OCI-M1 (cell line): ENCODE results near the gene BEND7.
"Not testable (repeated sequence)": the region's sequence is repeated elsewhere in the genome, so short reads cannot be mapped to it uniquely, and the experiment has no call there.

Experiments used
- DNase-seq: peaks from one replicate; lab custom pipeline; 2025; lab: John Stamatoyannopoulos, UW

Gene BEND7

DNA sequence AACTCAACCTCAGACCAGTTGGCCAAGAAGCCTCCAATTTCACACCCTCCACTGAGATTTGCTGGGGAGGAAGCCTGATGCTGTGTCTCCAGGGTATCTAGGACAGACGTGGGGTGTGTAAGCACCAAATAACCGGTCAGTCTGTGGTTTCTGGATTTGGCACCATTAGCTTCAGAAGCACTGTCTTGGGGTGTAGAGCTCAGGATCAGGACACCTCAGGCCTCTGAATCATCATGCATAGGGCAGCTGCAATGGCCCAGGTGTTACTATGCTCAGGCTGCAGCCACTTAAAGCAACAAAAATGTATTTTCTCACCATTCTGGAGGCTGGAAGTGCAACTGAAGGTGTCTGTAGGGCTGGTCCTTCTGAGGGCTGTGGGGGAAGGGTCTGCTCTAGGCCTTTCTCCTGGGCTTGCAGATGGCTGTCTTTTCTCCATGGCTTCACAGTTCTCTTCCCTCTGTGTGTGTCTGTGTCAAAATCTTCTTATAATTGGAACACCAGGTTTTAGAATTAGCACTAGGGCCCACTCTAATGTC is 107.4 kb downstream of the BEND7 start:
- no peak for DNase-seq

DNA sequence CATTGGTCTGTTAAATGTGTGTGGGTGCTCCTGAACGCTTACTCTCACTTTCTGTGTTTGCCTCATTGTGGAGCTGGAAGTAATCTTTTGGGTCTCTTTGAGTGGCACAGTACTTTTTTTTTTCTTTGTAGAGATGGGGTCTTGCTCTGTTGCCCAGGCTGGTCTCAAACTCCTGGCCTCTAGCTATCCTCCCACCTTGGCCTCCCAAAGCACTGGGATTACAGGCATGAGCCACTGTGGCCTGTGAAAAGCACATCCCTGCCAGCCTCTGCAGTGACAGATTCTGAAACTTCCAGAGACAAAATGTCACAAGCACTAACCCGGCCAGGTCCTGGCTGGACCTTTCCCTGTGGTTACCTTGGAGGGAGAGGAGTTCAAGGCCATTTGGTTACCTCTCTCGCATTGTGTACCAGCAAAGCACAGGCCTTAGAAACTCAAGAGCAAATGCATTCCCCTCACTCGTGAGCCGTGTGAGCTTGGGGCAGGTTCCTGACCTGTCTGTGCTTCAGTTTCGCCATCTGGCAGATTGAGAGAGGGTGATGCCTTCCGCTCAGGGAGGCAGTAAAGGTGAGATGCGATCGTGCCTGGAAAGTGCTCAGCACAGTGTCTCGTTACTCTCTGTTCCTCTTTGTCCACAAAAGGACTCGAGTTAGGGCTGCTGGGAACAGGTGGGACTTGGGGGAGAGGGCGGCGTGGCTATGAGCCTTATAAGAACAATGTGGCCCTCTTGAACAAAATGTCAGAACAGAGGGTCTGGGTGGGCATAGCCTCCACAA is 108.1 kb downstream of the BEND7 start:
- no peak for DNase-seq

DNA sequence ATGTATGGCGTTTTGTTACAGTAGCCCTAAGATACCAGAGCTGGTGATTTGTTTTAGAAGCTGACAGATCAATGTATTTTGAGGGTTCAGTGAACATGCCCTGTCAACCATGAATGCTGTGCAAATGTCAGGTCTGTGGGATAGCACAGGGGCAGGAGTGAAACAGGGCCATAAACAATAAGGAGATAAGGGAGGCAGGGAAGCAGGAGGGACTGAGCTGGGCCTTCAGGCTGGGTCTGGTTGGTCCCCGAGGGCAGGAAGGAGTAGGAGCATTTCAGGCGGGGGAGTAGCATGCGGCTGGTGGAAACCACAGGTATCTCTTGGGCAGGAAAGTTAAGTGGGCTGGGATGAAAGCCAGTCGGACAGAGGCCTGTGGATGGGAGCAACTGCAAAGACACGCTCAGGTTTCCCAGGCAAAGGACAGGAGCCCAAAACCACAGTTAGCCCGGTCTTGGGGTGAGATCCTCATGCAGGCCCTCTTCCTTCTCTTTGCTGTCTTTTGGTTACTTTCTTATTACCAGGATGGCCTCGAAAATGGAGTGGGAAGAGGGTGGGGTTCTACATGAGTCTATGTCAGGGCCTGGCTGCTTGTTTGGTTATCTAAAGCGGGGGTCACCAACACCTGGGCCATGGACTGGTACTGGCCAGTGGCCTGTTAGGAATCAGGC is 111.2 kb downstream of the BEND7 start:
- DNase-seq = no peak

DNA sequence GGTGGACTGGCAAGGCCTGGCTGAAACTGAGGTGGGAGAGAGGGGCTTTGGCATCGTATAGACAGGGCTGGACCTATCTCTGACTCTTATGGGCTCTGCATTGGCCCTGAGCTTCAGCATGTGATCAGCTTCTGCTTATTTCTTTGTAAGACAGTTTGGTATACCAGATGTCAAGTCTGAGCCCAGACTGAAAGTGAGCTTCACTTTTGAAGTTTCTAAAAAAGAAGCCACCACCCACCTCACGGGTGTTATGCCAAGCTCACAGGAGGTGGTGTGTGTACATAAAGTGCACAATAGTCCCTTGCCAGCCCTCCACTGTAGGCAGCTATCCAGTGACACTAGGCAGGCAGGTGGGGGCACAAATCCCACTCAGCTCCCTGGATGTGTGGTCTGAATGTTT is 112.1 kb downstream of the BEND7 start:
- no peak for DNase-seq

DNA sequence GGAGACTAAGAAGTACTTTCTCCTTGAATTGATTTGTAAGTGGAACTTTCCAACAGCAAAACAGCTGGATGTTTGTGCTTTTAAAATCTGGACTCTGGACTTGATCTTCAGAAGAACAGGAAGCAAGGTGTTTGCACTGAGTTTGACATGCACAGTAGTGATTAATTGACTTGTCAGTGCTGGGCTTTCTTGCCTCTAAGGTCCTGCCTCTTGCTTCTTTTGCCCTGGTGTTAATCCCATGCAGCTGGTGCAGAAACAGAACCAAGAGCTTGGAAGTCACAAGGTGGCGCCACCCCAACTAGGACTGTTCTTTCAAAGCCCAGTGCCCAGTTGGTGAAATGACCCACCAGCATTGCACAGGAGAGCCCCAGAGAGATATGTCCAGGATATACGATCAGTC is 114.0 kb downstream of the BEND7 start:
- DNase-seq = no peak

DNA sequence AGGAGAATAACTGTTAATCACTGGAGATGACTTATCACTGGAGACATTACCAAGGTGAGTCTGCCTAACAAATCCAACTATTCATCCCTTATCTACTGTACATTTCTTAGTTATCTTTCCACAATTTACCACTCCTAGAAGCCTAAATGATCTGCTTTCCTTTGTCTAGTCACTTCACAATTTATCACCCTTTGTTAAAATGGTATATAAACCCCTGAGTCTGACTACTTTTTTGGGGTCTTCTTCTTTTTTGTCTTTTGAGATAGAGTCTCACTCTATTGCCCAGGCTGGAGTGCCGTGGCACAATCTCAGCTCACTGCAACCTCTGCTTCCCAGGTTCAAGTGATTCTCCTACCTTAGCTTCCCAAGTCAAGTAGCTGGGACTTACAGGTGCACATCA is 114.7 kb downstream of the BEND7 start:
- DNase-seq = no peak

DNA sequence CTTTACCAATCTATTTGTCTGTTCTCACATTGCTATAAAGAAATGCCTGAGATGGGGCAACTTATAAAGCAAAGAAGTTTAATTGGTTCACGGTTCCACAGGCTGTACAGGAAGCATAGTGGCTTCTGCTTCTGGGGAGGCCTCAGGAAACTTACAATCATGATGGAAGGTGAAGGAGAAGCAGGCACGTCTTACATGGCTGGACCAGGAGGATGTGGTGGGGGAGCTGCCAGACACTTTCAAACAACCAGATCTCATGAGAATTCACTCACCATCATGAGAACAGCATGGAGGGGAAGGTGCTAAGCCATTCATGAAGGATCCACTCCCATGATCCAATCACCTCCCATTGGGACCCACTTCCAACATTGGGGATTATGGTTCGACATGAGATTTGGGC is 115.9 kb downstream of the BEND7 start:
- no peak for DNase-seq

DNA sequence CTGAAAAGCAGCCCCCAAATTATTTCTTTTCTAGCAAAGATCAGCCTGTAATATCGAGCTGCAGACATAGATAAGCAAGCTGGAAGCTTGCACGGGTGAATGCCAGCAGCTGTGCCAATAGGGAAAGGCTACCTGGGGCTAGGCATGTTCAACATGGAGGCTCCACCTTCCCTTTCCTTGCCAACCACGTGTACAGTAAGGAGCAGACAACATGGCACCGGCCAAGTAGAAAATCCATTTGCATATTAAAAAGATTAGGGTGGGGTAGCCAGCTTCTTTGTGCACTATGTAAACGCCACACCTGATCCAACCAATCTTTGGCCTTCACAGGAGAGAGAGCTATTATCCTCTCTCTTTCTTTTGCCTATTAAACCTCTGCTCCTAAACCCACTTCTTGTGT is 124.0 kb downstream of the BEND7 start:
- no peak for DNase-seq

DNA sequence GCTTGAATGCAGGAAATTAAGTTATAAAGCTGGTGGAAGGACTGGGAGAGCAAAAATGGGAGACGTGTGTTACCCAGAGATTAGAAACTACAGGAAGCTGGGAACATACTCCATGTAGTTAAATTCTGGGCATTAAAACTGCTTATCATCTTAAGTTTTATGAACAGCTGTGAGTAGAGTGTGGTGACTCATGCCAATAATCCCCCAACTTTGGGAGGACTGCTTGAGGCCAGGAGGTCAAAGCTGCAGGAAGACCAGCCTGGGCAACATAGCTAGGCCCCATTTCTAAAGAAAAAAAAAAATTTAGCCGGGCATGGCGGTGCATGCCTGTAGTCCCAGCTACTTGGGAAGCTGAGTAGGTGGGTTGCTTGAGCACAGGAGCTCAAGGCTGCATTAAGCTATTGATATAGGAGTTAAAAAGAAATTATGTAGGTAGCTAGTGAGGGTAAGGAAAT is 124.5 kb downstream of the BEND7 start:
- DNase-seq = peak; percentile 73

DNA sequence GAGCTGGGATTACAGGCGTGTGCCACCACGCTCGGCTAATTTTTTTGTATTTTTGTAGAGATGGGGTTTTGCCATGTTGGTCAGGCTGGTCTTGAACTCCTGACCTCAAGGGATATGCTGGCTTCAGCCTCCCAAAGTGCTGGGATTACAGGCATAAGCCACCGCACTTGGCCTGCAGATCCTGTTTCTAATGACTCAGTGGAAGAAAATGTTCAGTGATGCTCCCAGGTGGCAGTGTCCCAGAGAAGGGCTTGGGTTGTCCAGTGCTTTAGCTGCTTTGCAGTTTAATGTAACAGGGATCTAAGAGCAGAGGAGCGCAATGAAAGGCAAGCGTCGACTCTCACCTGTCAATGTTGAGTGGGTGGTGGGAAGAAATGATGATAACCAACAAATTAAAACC is 125.4 kb downstream of the BEND7 start:
- not testable (repeated sequence) for DNase-seq

DNA sequence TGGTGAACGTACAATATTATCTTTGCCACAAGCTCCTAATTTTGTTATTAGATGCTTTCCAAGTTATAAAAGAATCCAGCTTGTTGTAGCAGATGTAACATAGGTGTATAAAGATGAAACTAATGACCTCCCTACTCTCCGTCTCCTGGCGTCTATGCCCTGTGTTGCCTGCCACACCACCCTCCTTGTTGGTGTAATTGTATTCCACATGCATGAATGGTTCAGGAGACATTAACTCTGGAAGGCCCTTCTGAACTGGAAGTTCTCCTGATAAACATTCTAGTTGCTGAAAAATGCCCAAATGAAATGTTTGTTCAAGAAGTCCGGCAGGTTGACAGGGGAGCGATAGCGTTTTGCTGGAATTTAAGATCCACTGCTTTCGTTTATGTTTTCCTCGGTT is 126.8 kb downstream of the BEND7 start:
- no peak for DNase-seq

DNA sequence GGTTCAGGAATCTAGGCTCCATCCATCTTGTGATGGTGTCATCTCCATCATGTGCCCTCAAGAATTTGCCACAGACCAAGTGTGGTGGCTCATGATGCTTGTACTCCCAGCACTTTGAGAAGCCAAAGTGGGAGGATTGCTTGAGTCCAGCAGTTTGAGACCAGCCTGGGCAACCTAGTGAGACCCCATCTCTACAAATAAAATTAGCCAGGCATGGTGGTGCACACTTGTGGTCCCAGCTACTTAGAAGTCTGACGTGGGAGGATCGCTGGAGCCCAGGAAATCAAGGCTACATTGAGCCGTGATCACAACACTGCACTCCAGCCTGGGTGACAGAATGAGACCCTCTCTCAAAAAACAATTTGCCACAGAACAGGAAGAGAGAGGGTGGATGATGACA is 127.7 kb downstream of the BEND7 start:
- no peak for DNase-seq

DNA sequence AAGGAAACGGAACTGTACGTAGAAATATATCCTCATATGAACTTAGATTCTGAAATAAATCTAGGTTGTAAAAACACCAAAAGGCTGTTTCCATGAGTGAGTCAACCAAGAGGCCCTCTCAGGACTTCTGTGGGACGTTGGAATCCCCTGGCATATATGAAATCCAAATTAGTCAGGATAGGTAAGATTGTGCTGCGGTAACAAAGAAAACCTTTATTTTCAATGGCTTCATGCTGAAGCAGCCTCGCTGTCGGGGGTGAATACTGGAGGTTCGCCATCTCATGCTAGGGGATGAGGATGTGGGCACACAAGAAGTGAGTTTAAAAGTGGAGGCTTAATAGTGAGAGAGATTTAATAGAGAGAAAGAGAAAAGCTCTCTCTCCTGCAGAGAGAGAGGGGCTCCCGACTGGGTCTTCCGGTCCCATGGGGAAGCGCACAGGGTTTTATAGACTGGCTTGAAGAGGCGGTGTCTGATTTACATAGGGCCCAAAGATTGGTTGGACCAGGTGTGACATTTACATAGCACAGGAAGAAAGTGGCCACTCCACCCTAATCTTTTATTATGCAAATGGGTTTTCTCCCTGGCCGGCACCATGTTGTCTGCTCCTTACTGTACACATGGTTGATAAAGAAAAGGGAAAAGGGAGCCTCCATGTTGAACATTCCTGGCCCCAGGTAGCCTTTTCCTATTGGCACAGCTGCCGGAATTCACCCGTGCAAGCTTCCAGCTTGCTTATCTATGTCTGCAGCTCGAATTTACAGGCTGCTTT is 128.4 kb downstream of the BEND7 start:
- no peak for DNase-seq

DNA sequence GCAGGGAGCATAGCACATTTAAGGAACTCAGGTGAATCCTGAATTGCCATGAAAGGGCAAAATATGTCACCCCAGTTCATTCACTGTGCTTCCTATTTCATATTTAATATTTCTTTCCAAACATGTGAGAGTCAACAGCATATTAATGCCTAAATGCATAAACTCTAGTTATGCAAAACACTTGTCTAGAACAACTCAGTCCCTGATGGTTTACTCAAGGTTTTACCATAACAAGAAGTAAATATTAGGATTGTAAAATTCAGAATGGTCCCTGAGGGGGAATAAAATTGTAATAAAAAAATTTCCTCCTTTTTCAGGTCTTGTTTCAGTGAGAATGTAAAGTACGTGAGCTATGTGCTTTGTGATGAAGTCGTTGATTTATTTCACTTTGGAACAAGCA is 129.1 kb downstream of the BEND7 start:
- no peak for DNase-seq

DNA sequence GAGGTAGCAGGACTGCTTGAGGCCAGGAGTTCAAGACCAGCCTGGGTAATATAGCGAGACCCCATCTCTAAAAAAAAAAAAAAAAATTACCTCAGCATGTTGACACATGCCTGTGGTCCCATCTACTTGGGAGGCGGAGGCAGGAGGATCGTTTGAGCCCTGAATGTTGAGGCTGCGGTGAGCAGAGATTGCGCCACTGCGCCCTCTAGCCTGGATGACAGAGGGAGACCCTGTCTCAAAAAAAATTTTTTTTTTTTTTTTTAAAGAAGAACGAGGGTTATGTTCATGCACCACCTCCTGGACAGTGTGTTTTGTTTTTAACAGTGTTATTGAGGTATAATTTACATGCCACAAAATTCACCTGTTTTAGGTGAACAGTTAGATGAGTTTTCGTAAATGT is 129.6 kb downstream of the BEND7 start:
- no peak for DNase-seq

DNA sequence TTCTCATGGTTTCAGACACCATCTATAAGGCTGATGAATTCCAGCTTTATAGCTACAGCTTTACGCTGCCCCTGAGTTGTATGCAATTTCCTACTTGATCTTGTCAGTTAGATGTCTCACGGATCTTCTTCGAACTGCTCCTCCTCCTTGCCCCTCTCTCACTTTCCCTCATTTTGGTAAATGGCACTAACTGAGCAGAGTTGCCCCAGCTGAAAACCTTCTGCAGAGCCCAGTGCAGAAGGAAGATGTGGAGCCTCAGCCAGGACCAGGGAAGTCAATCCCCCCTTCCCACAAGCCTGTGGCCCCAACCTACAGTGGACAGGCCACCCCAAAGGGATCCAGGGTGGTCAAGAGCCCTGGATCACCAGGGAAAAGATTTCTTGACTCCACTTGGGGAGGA is 131.8 kb downstream of the BEND7 start:
- no peak for DNase-seq

DNA sequence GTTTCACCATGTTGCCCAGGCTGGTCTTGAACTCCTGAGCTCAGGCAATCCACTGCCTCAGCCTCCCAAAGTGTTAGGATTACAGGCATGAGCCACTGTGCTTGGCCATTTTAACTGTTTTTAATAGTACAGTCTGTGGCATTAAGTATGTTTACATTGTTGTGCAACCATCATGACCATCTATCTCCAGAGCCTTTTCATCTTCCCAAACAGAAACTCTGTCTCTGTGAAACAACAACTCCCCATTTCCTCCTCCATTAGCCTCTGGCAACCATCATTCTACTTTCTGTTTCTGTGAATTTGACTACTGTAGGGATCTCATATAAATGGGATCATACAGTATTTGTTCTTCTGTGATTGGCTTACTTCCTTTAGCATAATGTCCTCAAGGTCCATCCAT is 132.4 kb downstream of the BEND7 start:
- DNase-seq = no peak

DNA sequence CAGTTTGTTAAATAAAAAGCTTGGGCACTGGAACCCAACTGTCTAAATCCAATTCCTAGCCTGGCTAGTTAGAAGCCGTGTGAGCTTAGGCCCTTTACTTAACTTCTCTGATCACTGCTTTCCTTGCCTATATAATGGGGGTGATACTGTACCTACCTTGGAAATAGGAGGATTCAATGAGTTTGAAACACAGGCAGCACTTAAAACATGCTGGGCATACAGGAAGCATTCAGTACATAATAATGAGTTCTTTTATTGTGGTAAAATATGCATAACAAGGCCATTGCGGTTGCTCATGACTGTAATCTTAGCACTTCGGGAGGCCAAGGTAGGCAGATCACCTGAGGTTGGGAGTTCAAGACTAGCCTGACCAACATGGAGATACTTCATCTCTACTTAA is 133.3 kb downstream of the BEND7 start:
- no peak for DNase-seq

DNA sequence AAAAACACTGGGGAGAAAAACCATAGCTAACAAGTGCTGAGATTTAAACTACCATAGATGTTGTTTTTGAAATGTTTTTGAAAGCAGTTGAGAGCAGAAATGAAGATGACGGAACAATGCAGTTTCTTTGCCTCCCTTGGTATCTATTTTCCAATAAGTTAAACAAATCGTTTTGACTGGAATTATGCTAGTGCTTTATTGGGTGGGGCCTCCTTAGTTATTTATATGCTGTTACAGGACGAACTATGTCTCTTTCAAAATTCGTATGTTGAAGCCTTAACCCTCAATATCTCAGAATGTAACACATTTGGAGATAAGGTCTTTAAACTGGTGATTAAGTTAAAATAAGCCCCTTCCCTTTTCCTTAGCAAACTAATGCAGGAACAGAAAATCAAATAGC is 135.2 kb downstream of the BEND7 start:
- no peak for DNase-seq

DNA sequence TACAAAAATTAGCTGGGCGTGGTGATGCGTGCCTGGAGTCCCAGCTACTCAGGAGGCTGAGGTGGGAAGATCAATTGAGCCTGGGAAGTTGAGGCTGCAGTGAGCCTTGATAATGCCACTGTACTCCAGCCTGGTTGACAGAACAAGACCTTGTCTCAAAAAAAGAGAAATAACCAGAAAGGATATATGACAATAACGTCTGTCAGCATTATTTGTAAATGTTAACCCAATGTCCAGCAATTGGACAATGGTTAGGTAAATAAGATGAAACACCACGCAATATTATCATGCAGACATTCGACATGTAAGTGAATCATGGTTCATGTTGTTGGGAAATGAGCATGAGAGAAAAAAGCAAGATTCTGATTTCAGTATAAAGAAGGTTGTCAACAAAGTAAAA is 136.1 kb downstream of the BEND7 start:
- no peak for DNase-seq
